H9 (cell line): Measurements from ENCODE around the gene NMS. TPM values are rescaled to one million over a fixed set of nuclear protein-coding genes. Genes with fewer than 3 reads are reported as not detected.

ENCODE experiments used
- DNase-seq: peaks from one replicate; pipeline ENCODE4 v3.0.0-alpha.2; 2017
- H2AFZ ChIP-seq: one replicate; pipeline ENCODE4 v1.6.1; 2013; ENCODE audit warnings: mild to moderate bottlenecking, low read length, control low read depth, moderate library complexity
- H2AK5ac ChIP-seq: 2 replicates; pipeline ENCODE4 v1.6.1; 2013; ENCODE audit warnings: low read length, control low read depth, mixed read lengths; ENCODE audit not compliant: insufficient read length
- H2BK120ac ChIP-seq: one replicate; pipeline ENCODE4 v1.6.1; 2013; ENCODE audit warnings: low read depth, mild to moderate bottlenecking, low read length, control low read depth, inconsistent platforms; ENCODE audit not compliant: poor library complexity, severe bottlenecking
- H2BK12ac ChIP-seq: 2 replicates; pipeline ENCODE4 v1.6.1; 2013; ENCODE audit warnings: low read length, control low read depth, mixed read lengths, low read depth; ENCODE audit not compliant: insufficient read length
- H2BK15ac ChIP-seq: 2 replicates; pipeline ENCODE4 v1.6.1; 2013; ENCODE audit warnings: low read depth, low read length, control low read depth
- H2BK20ac ChIP-seq: one replicate; pipeline ENCODE4 v1.6.1; 2013; ENCODE audit warnings: low read depth, mild to moderate bottlenecking, low read length, control low read depth, inconsistent platforms; ENCODE audit not compliant: poor library complexity, severe bottlenecking
- H2BK5ac ChIP-seq: 2 replicates; pipeline ENCODE4 v1.6.1; 2013; ENCODE audit warnings: low read length, control low read depth, mixed read lengths; ENCODE audit not compliant: insufficient read length
- H3K14ac ChIP-seq: 2 replicates; pipeline ENCODE4 v1.6.1; 2013; ENCODE audit warnings: low read length, control low read depth; ENCODE audit not compliant: insufficient read depth
- H3K18ac ChIP-seq: 2 replicates; pipeline ENCODE4 v1.6.1; 2013; ENCODE audit warnings: low read depth, mild to moderate bottlenecking, mixed read lengths, low read length, control low read depth; ENCODE audit not compliant: insufficient read length
- H3K23ac ChIP-seq: 2 replicates; pipeline ENCODE4 v1.6.1; 2013; ENCODE audit warnings: low read length, control low read depth, mixed read lengths, low read depth; ENCODE audit not compliant: insufficient read length
- H3K23me2 ChIP-seq: 2 replicates; pipeline ENCODE4 v1.6.1; 2013; ENCODE audit warnings: low read depth, mild to moderate bottlenecking, mixed read lengths, low read length, control low read depth; ENCODE audit not compliant: insufficient read length, poor library complexity, severe bottlenecking
- H3K27ac ChIP-seq: 2 replicates; pipeline ENCODE4 v1.5.1; 2013; ENCODE audit warnings: low read length, control low read depth, mixed read lengths, low read depth; ENCODE audit not compliant: insufficient read length
- H3K27me3 ChIP-seq: 2 replicates; pipeline ENCODE4 v1.6.1; 2013; ENCODE audit warnings: low read length, control low read depth, inconsistent platforms; ENCODE audit not compliant: insufficient read depth
- H3K4ac ChIP-seq: 2 replicates; pipeline ENCODE4 v1.6.1; 2013; ENCODE audit warnings: low read depth, mild to moderate bottlenecking, control low read depth, inconsistent platforms, low read length, moderate library complexity
- H3K4me1 ChIP-seq: 2 replicates; pipeline ENCODE4 v1.6.1; 2013; ENCODE audit warnings: low read length, control low read depth, inconsistent platforms; ENCODE audit not compliant: insufficient read depth
- H3K4me2 ChIP-seq: 2 replicates; pipeline ENCODE4 v1.6.1; 2013; ENCODE audit warnings: low read length, control low read depth, mixed read lengths; ENCODE audit not compliant: insufficient read length, insufficient read depth
- H3K56ac ChIP-seq: 2 replicates; pipeline ENCODE4 v1.6.1; 2013; ENCODE audit warnings: low read depth, mild to moderate bottlenecking, mixed read lengths, low read length, control low read depth; ENCODE audit not compliant: insufficient read length
- H3K79me1 ChIP-seq: 2 replicates; pipeline ENCODE4 v1.6.1; 2013; ENCODE audit warnings: low read depth, mild to moderate bottlenecking, moderate library complexity, low read length, control low read depth, inconsistent platforms; ENCODE audit not compliant: insufficient read depth, poor library complexity, severe bottlenecking
- H3K79me2 ChIP-seq: 2 replicates; pipeline ENCODE4 v1.6.1; 2013; ENCODE audit warnings: low read length, control low read depth, inconsistent platforms; ENCODE audit not compliant: insufficient read depth
- H3K9ac ChIP-seq: 2 replicates; pipeline ENCODE4 v1.6.1; 2013; ENCODE audit warnings: low read length, control low read depth, mixed read lengths; ENCODE audit not compliant: insufficient read length; ENCODE audit errors: extremely low read depth
- H3K9me3 ChIP-seq: one replicate; pipeline ENCODE4 v1.6.1; 2013; ENCODE audit warnings: low read depth, low read length, inconsistent platforms; ENCODE audit not compliant: control insufficient read depth
- H3T11ph ChIP-seq: one replicate; pipeline ENCODE4 v1.6.1; 2013; ENCODE audit warnings: mild to moderate bottlenecking, low read length, control low read depth, inconsistent platforms
- H4K20me1 ChIP-seq: one replicate; pipeline ENCODE4 v1.6.1; 2013; ENCODE audit not compliant: control insufficient read depth, insufficient read length, insufficient read depth
- H4K5ac ChIP-seq: 2 replicates; pipeline ENCODE4 v1.6.1; 2013; ENCODE audit warnings: low read depth, mild to moderate bottlenecking, mixed read lengths, low read length, control low read depth; ENCODE audit not compliant: insufficient read length
- H4K8ac ChIP-seq: replicated peaks from 2 replicates; pipeline ENCODE4 v1.6.1; 2013; ENCODE audit warnings: low read length, control low read depth, mixed read lengths, low read depth; ENCODE audit not compliant: insufficient read length
- H4K91ac ChIP-seq: 2 replicates; pipeline ENCODE4 v1.6.1; 2013; ENCODE audit warnings: low read depth, mild to moderate bottlenecking, moderate library complexity, mixed read lengths, low read length, control low read depth; ENCODE audit not compliant: insufficient read length
- H3K27ac Mint-ChIP-seq, 3 experiments: 2 replicates in 2 of 3; 3 replicates in 1 of 3; pipeline ENCODE4 v1.8.0; 2020 to 2021; ENCODE audit warnings: mixed read lengths in 3 of 3, mild to moderate bottlenecking in 1 of 3, moderate library complexity in 1 of 3
- H3K27me3 Mint-ChIP-seq: 2 replicates; pipeline ENCODE4 v1.8.0; 2021; ENCODE audit warnings: low read depth, mild to moderate bottlenecking, moderate library complexity, mixed read lengths
- H3K36me3 Mint-ChIP-seq, 3 experiments: 2 replicates in 2 of 3; 3 replicates in 1 of 3; pipeline ENCODE4 v1.8.0; 2020 to 2021; ENCODE audit warnings: low read depth in 3 of 3, mixed read lengths in 3 of 3; ENCODE audit not compliant: insufficient read depth in 1 of 3
- H3K4me1 Mint-ChIP-seq, 2 experiments: 2 replicates each; pipeline ENCODE4 v1.8.0; 2020; ENCODE audit warnings: mixed read lengths in 2 of 2
- H3K4me3 Mint-ChIP-seq, 2 experiments: 2 replicates in 1 of 2; 3 replicates in 1 of 2; pipeline ENCODE4 v1.8.0; 2020 to 2021; ENCODE audit warnings: mild to moderate bottlenecking in 2 of 2, mixed read lengths in 2 of 2, moderate library complexity in 1 of 2
- H3K9me3 Mint-ChIP-seq, 2 experiments: 2 replicates in 1 of 2; 3 replicates in 1 of 2; pipeline ENCODE4 v1.8.0; 2020; ENCODE audit warnings: mild to moderate bottlenecking in 2 of 2, mixed read lengths in 2 of 2, moderate library complexity in 1 of 2
- CTCF ChIP-seq: fragments of 200-600 bp; sonication (generic); conservative IDR thresholded peaks from 3 replicates; pipeline ENCODE4 v1.8.0; 2021; ENCODE audit warnings: antibody characterized with exemption, mild to moderate bottlenecking
- WGBS: extraction: QIAGEN DNeasy Blood & Tissue Kit; methylation state at CpG from one replicate; pipeline ENCODE4 v1.1.7; 2013; ENCODE audit warnings: missing lambda C conversion rate, low lambda C conversion rate, mixed read lengths; ENCODE audit not compliant: insufficient read length; ENCODE audit errors: extremely low coverage; 5-methylcytosine and 5-hydroxymethylcytosine counted together
- total RNA-seq: library from RNA; stranded (reverse); gene quantifications from 2 replicates; pipeline ENCODE4 v1.2.1, GENCODE V29; 2021

NMS gene
- total RNA-seq, 1 experiment from 2014 or later: not detected

- Histone ChIP-seq H2BK120ac (no peak overlapping the region), H2BK12ac (no peak overlapping the region), H3K79me1 (no peaks in the 10 kb centered on the region), H2BK5ac (no peak overlapping the region), H3K4ac (no peak overlapping the region), H4K8ac (no peak overlapping the region), H2BK20ac (no peak overlapping the region), H2BK15ac (no peak overlapping the region), H4K91ac (no peak overlapping the region), H2AK5ac (no peak overlapping the region), H3K18ac (no peak overlapping the region), H3K27ac (no peak overlapping the region), H3K23me2 (no peaks in the 10 kb centered on the region), H3K27me3 (no peaks in the 10 kb centered on the region), H3T11ph (no peak overlapping the region), H3K9ac (no peak overlapping the region), H4K20me1 (no peaks in the 10 kb centered on the region), H3K23ac (no peak overlapping the region), H3K14ac (no peak overlapping the region), H2AFZ (no peak overlapping the region), H3K79me2 (no peaks in the 10 kb centered on the region), H3K4me1 (no peaks in the 10 kb centered on the region), H3K4me2 (no peak overlapping the region), H4K5ac (no peak overlapping the region), H3K9me3 (no peaks in the 10 kb centered on the region), H3K56ac (no peak overlapping the region)
- TF ChIP-seq CTCF: no peak
- Mint-ChIP-seq H3K9me3 (peaks cover 57 to 64% of the 10 kb centered on the region in 2 experiments), H3K4me1 (peaks cover 0 to 11% of the 10 kb centered on the region in 2 experiments; a peak in 2 of 4 replicates), H3K27me3 (no peaks in the 10 kb centered on the region; the same call in 1 of the 2 replicates), H3K36me3 (peaks cover 13 to 19% (median 17%) of the 10 kb centered on the region in 3 experiments), H3K27ac (no peak overlapping the region), H3K4me3 (no peak overlapping the region)
- no CpG with 5 or more reads among the region's 1 CpG for WGBS
- no peak for DNase-seq
Observed at GRCh38 chr2:100460904-100461530, 9.3 kb upstream of the NMS start.
